Liver (tissue), 9 donors: ENCODE data around the gene IQCM. TPM values are rescaled to one million over a fixed set of nuclear protein-coding genes. Genes with fewer than 3 reads are reported as not detected.

Experiments
- DNase-seq: peaks from one replicate; pipeline ENCODE4 v3.0.0-alpha.2; 2017; ENCODE audit warnings: low spot score
- H3K27ac ChIP-seq, 2 donors: one replicate each; pipeline ENCODE4 v1.7.0; 2013; ENCODE audit warnings: inconsistent platforms in 2 of 2, low read length in 2 of 2, control low read depth in 1 of 2, low read depth in 1 of 2, mild to moderate bottlenecking in 1 of 2
- H3K27me3 ChIP-seq, 4 donors: one replicate each; pipeline versions ENCODE4 v1.6.1 to v1.7.0; 2013; ENCODE audit warnings: low read length in 3 of 4, inconsistent platforms in 1 of 4, mild to moderate bottlenecking in 1 of 4, moderate library complexity in 1 of 4; ENCODE audit not compliant: control insufficient read depth in 4 of 4, insufficient read depth in 4 of 4
- H3K36me3 ChIP-seq, 4 donors: one replicate each; pipeline versions ENCODE4 v1.6.1 to v1.7.0; 2013; ENCODE audit warnings: low read length in 3 of 4, mild to moderate bottlenecking in 3 of 4, low read depth in 1 of 4, moderate library complexity in 1 of 4; ENCODE audit not compliant: control insufficient read depth in 4 of 4, insufficient read depth in 3 of 4
- H3K4me1 ChIP-seq, 4 donors: one replicate each; pipeline versions ENCODE4 v1.6.1 to v1.7.0; 2013; ENCODE audit warnings: low read length in 3 of 4, mild to moderate bottlenecking in 3 of 4, moderate library complexity in 1 of 4; ENCODE audit not compliant: control insufficient read depth in 4 of 4, insufficient read depth in 4 of 4
- H3K4me3 ChIP-seq, 3 donors: one replicate each; pipeline versions ENCODE4 v1.6.1 to v1.7.0; 2013; ENCODE audit warnings: low read length in 3 of 3, control low read depth in 1 of 3, low read depth in 1 of 3, mild to moderate bottlenecking in 1 of 3
- H3K9ac ChIP-seq, 2 donors: one replicate each; pipeline ENCODE4 v1.7.0; 2013; ENCODE audit warnings: low read length in 2 of 2, mild to moderate bottlenecking in 2 of 2, moderate library complexity in 2 of 2, control low read depth in 1 of 2, low read depth in 1 of 2
- H3K9me3 ChIP-seq, 4 donors: one replicate each; pipeline versions ENCODE4 v1.6.1 to v1.7.0; 2013; ENCODE audit warnings: low read length in 3 of 4; ENCODE audit not compliant: control insufficient read depth in 4 of 4
- FOXA1 ChIP-seq: IDR thresholded peaks from 2 replicates; pipeline ENCODE4 v1.6.1; 2016; ENCODE audit warnings: antibody characterized with exemption
- FOXA2 ChIP-seq: IDR thresholded peaks from 2 replicates; pipeline ENCODE4 v1.6.1; 2016; ENCODE audit warnings: antibody characterized with exemption
- GABPA ChIP-seq, 2 donors: IDR thresholded peaks in 1 of 2; conservative IDR thresholded peaks in 1 of 2; 2 replicates each; pipeline ENCODE4 v1.6.1; 2016; ENCODE audit warnings: antibody characterized with exemption in 2 of 2, mild to moderate bottlenecking in 1 of 2, moderate library complexity in 1 of 2
- HNF4A ChIP-seq, 2 donors: conservative IDR thresholded peaks; 2 replicates each; pipeline ENCODE4 v1.6.1; 2016; ENCODE audit warnings: antibody characterized with exemption in 2 of 2, mild to moderate bottlenecking in 2 of 2
- JUND ChIP-seq, 2 donors: IDR thresholded peaks; 2 replicates each; pipeline ENCODE4 v1.6.1; 2016; ENCODE audit warnings: antibody characterized with exemption in 2 of 2
- MAX ChIP-seq: IDR thresholded peaks from 2 replicates; pipeline ENCODE4 v1.6.1; 2016; ENCODE audit warnings: antibody characterized with exemption
- RXRA ChIP-seq, 2 donors: IDR thresholded peaks; 2 replicates each; pipeline ENCODE4 v1.6.1; 2017 to 2018; ENCODE audit warnings: antibody characterized with exemption in 2 of 2, mild to moderate bottlenecking in 1 of 2
- SP1 ChIP-seq: IDR thresholded peaks from 2 replicates; pipeline ENCODE4 v1.6.1; 2018; ENCODE audit warnings: antibody characterized with exemption, mild to moderate bottlenecking
- YY1 ChIP-seq: IDR thresholded peaks from 2 replicates; pipeline ENCODE4 v1.6.1; 2016; ENCODE audit warnings: antibody characterized with exemption, mild to moderate bottlenecking
- ZBTB33 ChIP-seq: IDR thresholded peaks from 2 replicates; pipeline ENCODE4 v1.6.1; 2016; ENCODE audit warnings: antibody characterized with exemption
- WGBS: extraction: QIAGEN DNeasy Blood & Tissue Kit; methylation state at CpG from one replicate; pipeline ENCODE4 v1.1.7; 2013; 5-methylcytosine and 5-hydroxymethylcytosine counted together
- polyA plus RNA-seq, 2 donors: library from polyadenylated mRNA; stranded (reverse) in 1 of 2; unstranded in 1 of 2; fragments of 200-250 nt in 1 of 2; fragments of >200 nt in 1 of 2; fragmentation: Nextera tagmentation in 1 of 2; extraction: Ambion mirVana in 1 of 2; gene quantifications; one replicate each; pipeline versions ENCODE4 v1.2.1 to v1.2.3, GENCODE V29; 2013 to 2015
- total RNA-seq, 2 donors: library from RNA; depleted of rRNA; stranded (reverse); fragments of >200 nt; gene quantifications; one replicate each; pipeline ENCODE4 v1.2.3, GENCODE V29; 2014
- TF ChIP-seq, protein P1 (sequence below): fragments of 150-350 bp; IDR thresholded peaks from 2 replicates; pipeline ENCODE4 v1.5.1; 2017; ENCODE audit warnings: improper control_type of control experiment, low read depth, low read length; ENCODE audit not compliant: missing input control
- TF ChIP-seq, protein P2 (sequence below): IDR thresholded peaks from 2 replicates; pipeline ENCODE4 v1.6.1; 2016; ENCODE audit warnings: antibody characterized with exemption, mild to moderate bottlenecking
- donor health status: healthy.
- donor health status: healthy.
- donor health status: healthy.
- donor health status: healthy.
- donor health status: healthy.

IQCM gene
- total and polyA plus RNA-seq, 4 donors = 0.08 TPM; not detected in 3

- Histone ChIP-seq H3K36me3 (no peaks in the 10 kb centered on the region), H3K27me3 (no peaks in the 10 kb centered on the region), H3K9me3 (no peaks in the 10 kb centered on the region), H3K4me1 (no peaks in the 10 kb centered on the region), H3K9ac (no peak overlapping the region), H3K27ac (no peak overlapping the region), H3K4me3 (no peak overlapping the region)
- no peak for DNase-seq
- no peak for TF ChIP-seq GABPA (IDR thresholded peaks at IDR 0.05 in 1 of 2, conservative IDR thresholded peaks at IDR 0.05 in 1 of 2)
- no peak for TF ChIP-seq RXRA (IDR thresholded peaks at IDR 0.05)
- TF ChIP-seq ZBTB33 = no peak
- TF ChIP-seq, protein P1, sequence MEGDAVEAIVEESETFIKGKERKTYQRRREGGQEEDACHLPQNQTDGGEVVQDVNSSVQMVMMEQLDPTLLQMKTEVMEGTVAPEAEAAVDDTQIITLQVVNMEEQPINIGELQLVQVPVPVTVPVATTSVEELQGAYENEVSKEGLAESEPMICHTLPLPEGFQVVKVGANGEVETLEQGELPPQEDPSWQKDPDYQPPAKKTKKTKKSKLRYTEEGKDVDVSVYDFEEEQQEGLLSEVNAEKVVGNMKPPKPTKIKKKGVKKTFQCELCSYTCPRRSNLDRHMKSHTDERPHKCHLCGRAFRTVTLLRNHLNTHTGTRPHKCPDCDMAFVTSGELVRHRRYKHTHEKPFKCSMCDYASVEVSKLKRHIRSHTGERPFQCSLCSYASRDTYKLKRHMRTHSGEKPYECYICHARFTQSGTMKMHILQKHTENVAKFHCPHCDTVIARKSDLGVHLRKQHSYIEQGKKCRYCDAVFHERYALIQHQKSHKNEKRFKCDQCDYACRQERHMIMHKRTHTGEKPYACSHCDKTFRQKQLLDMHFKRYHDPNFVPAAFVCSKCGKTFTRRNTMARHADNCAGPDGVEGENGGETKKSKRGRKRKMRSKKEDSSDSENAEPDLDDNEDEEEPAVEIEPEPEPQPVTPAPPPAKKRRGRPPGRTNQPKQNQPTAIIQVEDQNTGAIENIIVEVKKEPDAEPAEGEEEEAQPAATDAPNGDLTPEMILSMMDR = no peak
- TF ChIP-seq FOXA2 = no peak
- no peak for TF ChIP-seq JUND (IDR thresholded peaks at IDR 0.05)
- no peak for TF ChIP-seq MAX
- TF ChIP-seq, protein P2, sequence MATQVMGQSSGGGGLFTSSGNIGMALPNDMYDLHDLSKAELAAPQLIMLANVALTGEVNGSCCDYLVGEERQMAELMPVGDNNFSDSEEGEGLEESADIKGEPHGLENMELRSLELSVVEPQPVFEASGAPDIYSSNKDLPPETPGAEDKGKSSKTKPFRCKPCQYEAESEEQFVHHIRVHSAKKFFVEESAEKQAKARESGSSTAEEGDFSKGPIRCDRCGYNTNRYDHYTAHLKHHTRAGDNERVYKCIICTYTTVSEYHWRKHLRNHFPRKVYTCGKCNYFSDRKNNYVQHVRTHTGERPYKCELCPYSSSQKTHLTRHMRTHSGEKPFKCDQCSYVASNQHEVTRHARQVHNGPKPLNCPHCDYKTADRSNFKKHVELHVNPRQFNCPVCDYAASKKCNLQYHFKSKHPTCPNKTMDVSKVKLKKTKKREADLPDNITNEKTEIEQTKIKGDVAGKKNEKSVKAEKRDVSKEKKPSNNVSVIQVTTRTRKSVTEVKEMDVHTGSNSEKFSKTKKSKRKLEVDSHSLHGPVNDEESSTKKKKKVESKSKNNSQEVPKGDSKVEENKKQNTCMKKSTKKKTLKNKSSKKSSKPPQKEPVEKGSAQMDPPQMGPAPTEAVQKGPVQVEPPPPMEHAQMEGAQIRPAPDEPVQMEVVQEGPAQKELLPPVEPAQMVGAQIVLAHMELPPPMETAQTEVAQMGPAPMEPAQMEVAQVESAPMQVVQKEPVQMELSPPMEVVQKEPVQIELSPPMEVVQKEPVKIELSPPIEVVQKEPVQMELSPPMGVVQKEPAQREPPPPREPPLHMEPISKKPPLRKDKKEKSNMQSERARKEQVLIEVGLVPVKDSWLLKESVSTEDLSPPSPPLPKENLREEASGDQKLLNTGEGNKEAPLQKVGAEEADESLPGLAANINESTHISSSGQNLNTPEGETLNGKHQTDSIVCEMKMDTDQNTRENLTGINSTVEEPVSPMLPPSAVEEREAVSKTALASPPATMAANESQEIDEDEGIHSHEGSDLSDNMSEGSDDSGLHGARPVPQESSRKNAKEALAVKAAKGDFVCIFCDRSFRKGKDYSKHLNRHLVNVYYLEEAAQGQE = no peak
These were observed 106.0 kb downstream of the IQCM start for GRCh38 chr4:149709640-149710039.

GRCh38 chr4:149708513-149709130 lies 107.0 kb downstream of the IQCM start:
- H3K36me3 ChIP-seq = no peaks in the 10 kb centered on the region
- 66% methylated on average over 1 of the region's 1 CpG for WGBS
- no peak overlapping the region for H3K27ac ChIP-seq
- H3K9ac ChIP-seq = no peak overlapping the region
- no peaks in the 10 kb centered on the region for H3K27me3 ChIP-seq
- no peaks in the 10 kb centered on the region for H3K9me3 ChIP-seq
- H3K4me1 ChIP-seq = no peaks in the 10 kb centered on the region
- DNase-seq = no peak
- TF ChIP-seq, protein P1 = no peak
- TF ChIP-seq SP1 (no peak), HNF4A (conservative IDR thresholded peaks at IDR 0.05) (no peak), RXRA (IDR thresholded peaks at IDR 0.05) (no peak), YY1 (no peak), FOXA1 (no peak)
- no peak overlapping the region for H3K4me3 ChIP-seq
